HepG2 (cell line): Measurements from ENCODE around the gene SCN2A. TPM values are rescaled to one million over a fixed set of nuclear protein-coding genes. Genes with fewer than 3 reads are reported as not detected.

Experiments used
- ATAC-seq: fragments of 200-7000 bp; cut with Tn5 transposase; 3 replicates; pipeline ENCODE4 v1.9.1; 2020; ENCODE audit warnings: mild to moderate bottlenecking, moderate library complexity
- BruUV-seq: library from RNA; stranded (reverse); fragments of 400-500 nt; replicated peaks from 2 replicates; lab custom pipeline; 2021; lab: Mats Ljungman, UMichigan
- CTCF ChIA-PET: fragments of 300-600 bp; formaldehyde crosslinking; extraction: SDS; loops from one replicate; lab custom pipeline; 2021; ENCODE audit warnings: low total read pairs, inconsistent platforms, low intra/inter-chr PET ratio; lab: Yijun Ruan, JAX
- POLR2A ChIA-PET: fragments of 350-600 bp; sonication (Branson Sonifier 250); formaldehyde crosslinking; loops from one replicate; lab custom pipeline; 2020; ENCODE audit warnings: antibody characterized with exemption, inconsistent platforms; lab: Yijun Ruan, JAX
- DNase-seq: peaks from one replicate; pipeline ENCODE4 v3.0.0-alpha.2; 2015; ENCODE audit warnings: low spot score
- FAIRE-seq: peaks from 3 replicates; lab custom pipeline; 2011; peaks lifted over from hg19 to GRCh38; lab: Jason Lieb, UNC
- H2AFZ ChIP-seq: one replicate; pipeline ENCODE4 v1.6.1; 2011; ENCODE audit warnings: low read length, inconsistent platforms
- H3K27ac ChIP-seq: fragments of 300-600 bp; 3 replicates; pipeline ENCODE4 v1.8.0; 2011; ENCODE audit warnings: mixed run types, mild to moderate bottlenecking, mixed read lengths, low read length, inconsistent platforms; ENCODE audit not compliant: insufficient read depth; ENCODE audit errors: extremely low read length
- H3K27me3 ChIP-seq, 2 experiments: fragments of 200-600 bp in 1 of 2; 2 replicates in 1 of 2; 3 replicates in 1 of 2; pipeline versions ENCODE4 v1.6.0 to v1.8.0; 2011; ENCODE audit warnings: low read length in 2 of 2, mild to moderate bottlenecking in 2 of 2, moderate library complexity in 2 of 2, inconsistent platforms in 1 of 2; ENCODE audit not compliant: insufficient read depth in 2 of 2, control insufficient read depth in 1 of 2
- H3K36me3 ChIP-seq, 2 experiments: fragments of 200-600 bp in 1 of 2; replicated peaks in 1 of 2; 2 replicates in 1 of 2; 3 replicates in 1 of 2; pipeline versions ENCODE4 v1.5.1 to v1.8.0; 2011; ENCODE audit warnings: low read length in 2 of 2, inconsistent platforms in 1 of 2; ENCODE audit not compliant: insufficient read depth in 2 of 2, control insufficient read depth in 1 of 2
- H3K4me1 ChIP-seq: 2 replicates; pipeline ENCODE4 v1.5.1; 2012; ENCODE audit warnings: low read length, inconsistent platforms; ENCODE audit not compliant: insufficient read depth
- H3K4me2 ChIP-seq: 2 replicates; pipeline ENCODE4 v1.6.0; 2011; ENCODE audit warnings: low read depth, low read length, inconsistent platforms
- H3K4me3 ChIP-seq, 3 experiments: fragments of 200-600 bp in 1 of 3; sonication (generic), shearing (Covaris generic) in 1 of 3; replicated peaks in 1 of 3; 2 replicates each; pipeline ENCODE4 v1.5.1; 2011 to 2016; ENCODE audit warnings: low read length in 3 of 3, inconsistent platforms in 2 of 3, low read depth in 2 of 3, mild to moderate bottlenecking in 2 of 3, control low read depth in 1 of 3, mixed read lengths in 1 of 3; ENCODE audit not compliant: insufficient read depth in 1 of 3
- H3K79me2 ChIP-seq: one replicate; pipeline ENCODE4 v1.6.1; 2011; ENCODE audit warnings: low read length, inconsistent platforms; ENCODE audit not compliant: insufficient read depth
- H3K9ac ChIP-seq: 2 replicates; pipeline ENCODE4 v1.6.0; 2011; ENCODE audit warnings: mild to moderate bottlenecking, low read depth, low read length, inconsistent platforms; ENCODE audit not compliant: insufficient read depth
- H3K9me3 ChIP-seq: 2 replicates; pipeline ENCODE4 v1.5.1; 2012; ENCODE audit warnings: mild to moderate bottlenecking, low read length
- H4K20me1 ChIP-seq: 2 replicates; pipeline ENCODE4 v1.6.0; 2011; ENCODE audit warnings: inconsistent platforms, mild to moderate bottlenecking, low read length, moderate library complexity; ENCODE audit not compliant: insufficient read depth
- AGO2 ChIP-seq: fragments of 200-400 bp; formaldehyde crosslinking; optimal IDR thresholded peaks from 2 replicates; pipeline ENCODE3; 2017; ENCODE audit warnings: mild to moderate bottlenecking, low read depth, low read length, moderate library complexity
- CREB3 ChIP-seq: sonication (generic); formaldehyde crosslinking; IDR thresholded peaks from 2 replicates; pipeline ENCODE4 v1.5.0; 2020; ENCODE audit warnings: missing genetic modification reagents
- ELF3 ChIP-seq: IDR thresholded peaks from 2 replicates; pipeline ENCODE4 v1.6.1; 2016; ENCODE audit warnings: missing genetic modification reagents, missing compliant biosample characterization
- KLF13 ChIP-seq: sonication (generic); formaldehyde crosslinking; IDR thresholded peaks from 2 replicates; pipeline ENCODE4 v1.4.0; 2020; ENCODE audit warnings: mild to moderate bottlenecking, missing genetic modification reagents
- NFAT5 ChIP-seq: sonication (generic); formaldehyde crosslinking; IDR thresholded peaks from 2 replicates; pipeline ENCODE4 v1.4.0; 2020; ENCODE audit warnings: missing genetic modification reagents
- RARA ChIP-seq: IDR thresholded peaks from 2 replicates; pipeline ENCODE4 v1.6.1; 2016; ENCODE audit warnings: missing genetic modification reagents, missing compliant biosample characterization
- RELA ChIP-seq: sonication (generic); formaldehyde crosslinking; IDR thresholded peaks from 2 replicates; pipeline ENCODE4 v1.4.0; 2020; ENCODE audit warnings: missing genetic modification reagents
- RNF2 ChIP-seq: fragments of 450-650 bp; conservative IDR thresholded peaks from 2 replicates; pipeline ENCODE4 v1.6.1; 2016; ENCODE audit warnings: low read depth
- U2AF2 ChIP-seq: fragments of 200-400 bp; formaldehyde crosslinking; IDR thresholded peaks from 2 replicates; pipeline ENCODE4 v1.6.1; 2017; ENCODE audit warnings: low read depth, mild to moderate bottlenecking, low read length
- ZFP41 ChIP-seq: sonication (generic); formaldehyde crosslinking; IDR thresholded peaks from 2 replicates; pipeline ENCODE4 v1.4.0; 2020; ENCODE audit warnings: mild to moderate bottlenecking, missing genetic modification reagents, borderline replicate concordance
- ZNF432 ChIP-seq: sonication (generic); formaldehyde crosslinking; IDR thresholded peaks from 2 replicates; pipeline ENCODE4 v1.5.0; 2020; ENCODE audit warnings: missing genetic modification reagents, mild to moderate bottlenecking, borderline replicate concordance
- ZNF784 ChIP-seq: sonication (generic); formaldehyde crosslinking; IDR thresholded peaks from 2 replicates; pipeline ENCODE4 v1.5.1; 2020; ENCODE audit warnings: missing genetic modification reagents, mild to moderate bottlenecking, borderline replicate concordance
- WGBS: methylation state at CpG from one replicate; pipeline ENCODE4 v1.1.6; 2017; ENCODE audit warnings: low lambda C conversion rate; 5-methylcytosine and 5-hydroxymethylcytosine counted together
- in situ Hi-C: cut with HindIII; loops from 2 replicates; pipeline ENCODE4 v1.10.0; 2017; ENCODE audit warnings: low pct_unique_long_range_greater_than_20kb; ENCODE audit not compliant: extremely low pct_ligation_motif_present
- intact Hi-C: fragments of 100-400 bp; cut with micrococcal nuclease; formaldehyde crosslinking; loops from one replicate; pipeline ENCODE4 v1.10.0; 2022; ENCODE audit not compliant: unreplicated experiment
- polyA plus RNA-seq, 8 experiments: library from polyadenylated mRNA; depleted of rRNA in 3 of 8; stranded (reverse) in 7 of 8; unstranded in 1 of 8; fragments of >200 nt; fragmentation: Illumina TruSeq in 4 of 8; extraction: Trizol in 4 of 8; gene quantifications; 2 replicates each; pipeline versions ENCODE4 v1.2.1 to v1.2.3, GENCODE V29; 2011 to 2016; ENCODE audit warnings: low read depth in 4 of 8, missing spikeins in 1 of 8, mixed read lengths in 1 of 8; ENCODE audit not compliant: insufficient read depth in 1 of 8
- total RNA-seq, 5 experiments: library from RNA; depleted of rRNA; stranded (reverse); fragments of >200 nt; fragmentation: Illumina TruSeq; extraction: Trizol; gene quantifications; 2 replicates each; pipeline ENCODE4 v1.2.3, GENCODE V29; 2016; ENCODE audit warnings: low read depth in 1 of 5

SCN2A gene
- total and polyA plus RNA-seq, 2 of the 13 experiments (the other 11 are each of a cell fraction or from before 2014, with no cell fraction given), result 0.20 to 0.30 TPM

GRCh38 chr2:165283342-165283741 lies 44.1 kb downstream of the SCN2A start:
- H3K4me2 ChIP-seq, result no peak overlapping the region
- intact Hi-C loops (no loop called here), in situ Hi-C loops (no loop called here)
- DNase-seq, result no peak
- no peaks in the 10 kb centered on the region for H3K4me1 ChIP-seq
- H3K9ac ChIP-seq, result no peak overlapping the region
- no peaks in the 10 kb centered on the region for H3K27me3 ChIP-seq
- no peaks in the 10 kb centered on the region for H3K79me2 ChIP-seq
- no peak overlapping the region for H3K4me3 ChIP-seq
- no peak overlapping the region for H3K27ac ChIP-seq
- WGBS, result 62% methylated on average over 1 of the region's 1 CpG
- H3K36me3 ChIP-seq, result no peaks in the 10 kb centered on the region
- no peak for FAIRE-seq
- no TSS peak for BruUV-seq
- ATAC-seq, result no peak
- ChIA-PET CTCF (no interaction called here), POLR2A (no interaction called here)
- TF ChIP-seq AGO2, result no peak
- no peak for TF ChIP-seq ZNF784 (CRISPR knock-in tag)
- no peak for TF ChIP-seq U2AF2
- no peaks in the 10 kb centered on the region for H4K20me1 ChIP-seq
- H3K9me3 ChIP-seq, result no peaks in the 10 kb centered on the region
- H2AFZ ChIP-seq, result no peak overlapping the region

GRCh38 chr2:165287094-165287778 lies 48.0 kb downstream of the SCN2A start:
- no peak for DNase-seq
- Histone ChIP-seq H3K4me1 (no peaks in the 10 kb centered on the region), H3K36me3 (no peaks in the 10 kb centered on the region), H3K27me3 (no peaks in the 10 kb centered on the region), H3K27ac (no peak overlapping the region), H3K79me2 (no peaks in the 10 kb centered on the region), H3K9me3 (no peaks in the 10 kb centered on the region), H3K9ac (no peak overlapping the region), H3K4me3 (no peak overlapping the region), H4K20me1 (no peaks in the 10 kb centered on the region), H3K4me2 (no peak overlapping the region), H2AFZ (no peak overlapping the region)
- ATAC-seq, result no peak
- BruUV-seq, result no TSS peak
- intact Hi-C loops (no loop called here), in situ Hi-C loops (no loop called here)
- WGBS, result 41% methylated on average over 3 of the region's 3 CpGs
- CTCF ChIA-PET, result no interaction called here
- FAIRE-seq, result no peak
- POLR2A ChIA-PET, result no interaction called here
- TF ChIP-seq RNF2 (no peak), KLF13 (no peak), ZFP41 (CRISPR knock-in tag) (no peak), NFAT5 (CRISPR knock-in tag) (no peak), RELA (CRISPR knock-in tag) (no peak), RARA (CRISPR knock-in tag) (no peak), CREB3 (CRISPR knock-in tag) (no peak), ELF3 (no peak), ZNF432 (CRISPR knock-in tag) (no peak)
